Fibroblast of skin of scalp (primary cell): ENCODE data around the gene OR4F15. TPM values are rescaled to one million over a fixed set of nuclear protein-coding genes. Genes with fewer than 3 reads are reported as not detected.
"Not testable (repeated sequence)": the region's sequence is repeated elsewhere in the genome, so short reads cannot be mapped to it uniquely, and the experiment has no call there.

Experiments
- DNase-seq: peaks from one replicate; pipeline ENCODE4 v3.0.0-alpha.2; 2013
- polyA plus RNA-seq, 2 experiments: library from polyadenylated mRNA; unstranded; fragments of 120-200 nt; gene quantifications; one replicate each; pipeline ENCODE4 v1.2.1, GENCODE V29; 2013; ENCODE audit not compliant: insufficient read length in 2 of 2

OR4F15 gene
- not detected for polyA plus RNA-seq (2013, experiment 1 of 2; ENCODE audit: insufficient read length)
- polyA plus RNA-seq (2013, experiment 2 of 2; ENCODE audit: insufficient read length): not detected

GRCh38 chr15:101811902-101812301 is at the start of gene OR4F15:
TSS of gene OR4F15 (plus strand) at chr15:101812202. CDS start at chr15:101818187, 5,985 bp downstream.
- DNase-seq: no peak

- not testable (repeated sequence) for DNase-seq
Measured at GRCh38 chr15:101764669-101765339, 47.2 kb upstream of the OR4F15 start.

- not testable (repeated sequence) for DNase-seq
Measured at GRCh38 chr15:101765340-101765671, 46.7 kb upstream of the OR4F15 start.

- DNase-seq: no peak
Measured at GRCh38 chr15:101765772-101766456, 46.1 kb upstream of the OR4F15 start.

GRCh38 chr15:101767083-101767640 is 44.8 kb upstream of the OR4F15 start:
- not testable (repeated sequence) for DNase-seq

GRCh38 chr15:101772921-101773320 is 39.1 kb upstream of the OR4F15 start:
- no peak for DNase-seq

- no peak for DNase-seq
Measured at GRCh38 chr15:101773496-101774100, 38.4 kb upstream of the OR4F15 start.

- no peak for DNase-seq
Measured at GRCh38 chr15:101775136-101775535, 36.9 kb upstream of the OR4F15 start.

- DNase-seq: not testable (repeated sequence)
Measured at GRCh38 chr15:101778576-101778975, 33.4 kb upstream of the OR4F15 start.

- DNase-seq: peak; percentile 12
Measured at GRCh38 chr15:101780225-101780624, 31.8 kb upstream of the OR4F15 start.

- no peak for DNase-seq
Measured at GRCh38 chr15:101781928-101782327, 30.1 kb upstream of the OR4F15 start.

- DNase-seq: no peak
Measured at GRCh38 chr15:101784644-101785043, 27.4 kb upstream of the OR4F15 start.

GRCh38 chr15:101786422-101786821 is 25.6 kb upstream of the OR4F15 start:
- not testable (repeated sequence) for DNase-seq

GRCh38 chr15:101788001-101788400 is 24.0 kb upstream of the OR4F15 start:
- DNase-seq: not testable (repeated sequence)

- not testable (repeated sequence) for DNase-seq
Measured at GRCh38 chr15:101788503-101789269, 23.3 kb upstream of the OR4F15 start.

- DNase-seq: not testable (repeated sequence)
Measured at GRCh38 chr15:101790748-101791147, 21.3 kb upstream of the OR4F15 start.

GRCh38 chr15:101793981-101794380 is 18.0 kb upstream of the OR4F15 start:
- not testable (repeated sequence) for DNase-seq

- DNase-seq: peak; percentile 72
Measured at GRCh38 chr15:101795455-101795854, 16.5 kb upstream of the OR4F15 start.

GRCh38 chr15:101799665-101800064 is 12.3 kb upstream of the OR4F15 start:
- DNase-seq: no peak

- no peak for DNase-seq
Measured at GRCh38 chr15:101801048-101801447, 11.0 kb upstream of the OR4F15 start.

- DNase-seq: no peak
Measured at GRCh38 chr15:101803209-101803608, 8.8 kb upstream of the OR4F15 start, which contains the start of gene OR4F6. TSS of gene OR4F6 (plus strand) at chr15:101803509. CDS start at chr15:101805720, 2,211 bp downstream.

GRCh38 chr15:101803676-101804075 is 8.3 kb upstream of the OR4F15 start:
- DNase-seq: no peak
